ENCODE measurements around the gene MCRS1.

MCRS1 gene

DNA sequence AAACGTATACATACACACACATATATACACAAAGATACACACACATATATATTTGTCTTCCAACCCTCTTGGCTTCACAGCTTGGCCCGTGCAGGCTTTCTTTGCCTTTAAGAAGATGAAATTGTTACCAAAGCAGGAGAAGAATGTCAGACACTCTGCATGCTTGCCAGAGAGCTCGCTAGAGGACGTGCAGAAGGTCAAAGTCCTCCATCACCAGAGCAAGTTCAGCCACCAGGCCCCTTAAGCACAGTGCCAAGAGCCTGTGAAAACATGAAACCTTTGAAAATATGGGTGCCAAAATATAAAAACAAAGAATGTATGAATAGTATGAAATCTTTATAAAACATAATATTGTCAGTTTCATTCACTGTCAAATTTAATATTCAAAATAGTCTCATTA lies 14.9 kb upstream of the MCRS1 start:
- DNase-seq (ENCODE audit: low read depth in 2 of 3, low spot score in 2 of 3): no peak

DNA sequence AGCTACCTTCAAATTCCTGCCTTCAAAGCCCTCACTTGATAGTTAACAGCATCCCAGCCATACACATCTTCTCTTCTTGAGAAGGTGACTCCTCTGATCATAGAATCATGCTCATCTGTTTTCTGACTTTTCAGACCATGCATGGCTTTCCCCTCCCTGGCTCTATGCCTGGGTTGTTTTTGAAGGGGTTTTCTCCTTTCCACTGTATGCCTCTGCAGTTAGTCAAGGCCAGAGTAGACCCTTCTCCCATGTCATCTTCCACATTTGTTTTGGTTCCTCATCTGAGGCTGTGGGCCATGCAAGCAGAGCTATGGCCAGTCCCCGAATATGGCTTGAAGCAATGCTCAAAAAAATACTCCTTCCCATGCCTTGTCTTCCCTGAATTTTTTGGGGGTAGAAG lies 14.3 kb upstream of the MCRS1 start:
- no peak for DNase-seq (ENCODE audit: low read depth in 2 of 3, low spot score in 2 of 3)

DNA sequence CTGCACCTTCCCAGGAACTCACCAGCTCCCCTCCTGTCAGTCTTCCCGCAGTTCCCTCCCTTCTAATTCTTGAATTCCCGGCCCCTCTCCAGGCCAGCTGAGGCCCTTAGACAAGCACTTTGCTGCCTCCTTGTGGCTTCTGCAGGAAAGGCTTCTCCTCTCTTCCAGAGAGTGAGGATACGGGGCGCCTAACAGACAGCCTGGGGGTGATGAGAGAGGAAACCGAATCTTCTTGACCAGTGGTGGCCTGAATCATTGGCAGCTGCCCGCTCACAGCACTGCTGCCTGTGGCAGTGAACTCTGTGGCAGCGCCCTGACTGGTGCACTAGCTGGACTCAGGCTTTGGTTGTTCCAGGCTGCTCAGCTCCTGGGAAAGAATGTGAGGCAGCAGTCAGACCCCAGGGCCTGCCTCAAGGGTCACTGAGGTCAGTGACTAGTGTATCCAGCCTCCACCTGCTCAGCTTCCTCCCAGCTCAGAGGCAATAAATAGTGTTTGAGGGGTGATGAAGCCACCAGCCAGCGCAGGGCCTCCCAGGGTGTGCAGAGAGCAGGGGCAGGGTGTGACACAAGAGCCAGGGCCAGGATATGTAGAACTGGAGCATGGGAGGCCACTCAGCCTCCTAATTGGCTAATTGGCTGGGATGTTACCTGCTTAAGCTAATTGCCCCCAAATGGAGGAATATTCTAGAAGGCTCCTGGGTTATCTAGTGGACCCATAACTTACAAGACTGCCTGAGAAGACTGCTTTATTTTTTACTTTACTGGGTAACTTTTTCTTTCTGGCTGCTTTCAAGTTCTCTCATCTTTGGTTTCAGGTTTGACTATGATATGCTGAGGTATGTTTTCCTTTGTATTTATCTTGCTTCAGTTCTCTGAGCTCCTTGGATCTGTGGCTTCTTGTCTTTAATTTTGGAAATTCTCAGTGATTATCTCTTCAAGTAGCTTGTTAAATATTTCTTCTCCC lies 12.9 kb upstream of the MCRS1 start:
- DNase-seq (ENCODE audit: low read depth in 2 of 3, low spot score in 2 of 3): peak; percentile 11 to 32 (median 27)

DNA sequence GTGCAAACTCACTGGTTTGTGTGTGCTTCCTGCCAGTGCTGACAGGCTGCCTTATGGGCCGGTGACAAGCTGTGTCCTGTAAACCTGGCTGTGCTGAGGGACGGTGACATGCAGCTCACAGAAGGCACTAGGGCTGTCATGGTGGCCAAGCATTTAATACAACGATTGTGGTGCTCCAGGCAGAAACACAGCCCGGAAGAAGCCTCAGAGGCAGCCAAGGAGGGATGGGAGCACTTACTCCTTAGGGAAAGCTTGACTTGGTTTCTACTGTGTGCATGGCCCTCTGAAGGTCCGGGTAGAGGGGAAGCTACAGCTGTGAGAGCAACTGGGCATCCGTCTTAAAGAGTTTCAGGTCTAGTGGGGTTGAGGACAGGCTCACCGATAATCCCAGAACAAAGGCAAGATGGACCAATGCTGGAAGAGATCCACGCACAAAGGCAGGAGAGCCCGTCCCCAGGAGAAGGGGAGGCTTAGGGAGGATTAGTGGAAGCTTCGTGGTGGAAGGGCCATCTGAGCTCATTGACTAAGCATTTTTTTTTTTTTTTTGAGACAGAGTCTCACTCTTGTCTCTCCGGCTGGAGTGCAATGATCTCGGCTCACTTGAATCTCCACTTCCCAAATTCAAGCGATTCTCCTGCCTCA lies 10.7 kb upstream of the MCRS1 start:
- DNase-seq (ENCODE audit: low read depth in 2 of 3, low spot score in 2 of 3): no peak

DNA sequence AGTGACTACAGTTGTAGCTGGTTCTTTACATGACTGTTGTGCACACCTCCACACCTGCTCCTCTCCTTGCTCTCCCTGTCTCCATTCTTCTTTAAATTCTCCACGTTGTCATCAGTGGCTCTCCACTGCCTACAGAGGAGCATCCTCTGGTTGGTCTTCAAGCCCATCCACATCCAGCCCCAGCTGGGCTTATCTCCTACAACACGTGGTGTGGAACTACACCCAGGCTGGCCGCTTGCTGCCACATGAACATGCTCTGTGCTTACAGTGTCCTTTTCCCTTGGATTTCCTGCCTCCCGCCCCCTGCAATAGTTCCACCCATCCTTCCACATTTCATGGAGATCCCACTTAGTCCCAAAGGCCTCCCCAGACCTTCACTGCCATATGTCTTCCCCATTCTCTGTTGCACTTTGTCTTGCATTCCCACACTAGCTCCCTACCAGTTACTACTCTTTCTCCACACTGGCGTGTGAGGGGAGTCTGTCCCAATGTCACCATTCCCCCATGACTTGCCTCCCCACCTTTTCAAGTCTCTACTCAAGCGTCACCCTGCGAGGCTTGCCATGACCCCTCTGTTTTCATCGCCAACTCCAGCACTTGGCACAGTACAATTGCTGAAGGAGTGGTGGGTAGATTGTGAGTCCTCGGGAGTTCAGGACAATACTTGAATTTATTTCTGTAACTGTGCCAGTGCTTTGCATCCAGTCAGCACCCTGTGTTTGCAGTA lies 9.8 kb upstream of the MCRS1 start:
- DNase-seq (ENCODE audit: low read depth in 2 of 3, low spot score in 2 of 3): no peak

DNA sequence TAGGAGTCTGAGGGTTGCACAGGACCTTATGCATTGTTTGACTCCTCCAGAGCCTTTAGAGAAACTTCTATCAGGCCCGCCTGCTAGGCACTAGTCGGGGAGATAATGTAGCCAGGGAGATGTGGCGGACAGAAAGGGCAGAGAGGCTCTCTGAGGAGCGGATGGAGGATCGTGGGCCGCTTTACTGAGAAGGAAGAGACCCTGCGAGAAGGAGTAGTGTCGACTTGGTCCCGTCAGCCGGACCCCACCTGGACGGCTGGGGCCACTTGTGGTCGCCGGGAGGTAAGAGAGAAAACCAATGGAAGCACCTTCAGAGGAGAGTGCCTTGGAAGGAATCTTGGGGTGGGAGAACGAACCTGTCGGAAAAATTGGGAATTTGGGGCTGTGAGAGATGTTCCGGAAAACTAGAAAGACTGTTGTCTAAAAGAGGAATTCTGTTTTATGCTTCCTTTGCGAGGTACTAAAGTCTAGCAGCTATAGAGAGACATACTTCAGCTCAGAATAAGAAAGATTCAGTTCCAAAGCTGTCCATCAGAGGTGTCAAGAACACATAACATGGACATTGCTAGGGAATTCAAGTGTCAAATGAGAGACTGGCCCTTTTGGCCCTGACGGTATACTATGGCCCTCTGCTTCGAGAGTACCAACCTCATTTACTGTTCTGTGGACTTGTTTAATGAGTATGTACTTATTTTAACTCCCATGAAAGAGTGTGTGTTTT lies 660 bp upstream of the MCRS1 start:
- no peak for DNase-seq (ENCODE audit: low read depth in 2 of 3, low spot score in 2 of 3)

DNA sequence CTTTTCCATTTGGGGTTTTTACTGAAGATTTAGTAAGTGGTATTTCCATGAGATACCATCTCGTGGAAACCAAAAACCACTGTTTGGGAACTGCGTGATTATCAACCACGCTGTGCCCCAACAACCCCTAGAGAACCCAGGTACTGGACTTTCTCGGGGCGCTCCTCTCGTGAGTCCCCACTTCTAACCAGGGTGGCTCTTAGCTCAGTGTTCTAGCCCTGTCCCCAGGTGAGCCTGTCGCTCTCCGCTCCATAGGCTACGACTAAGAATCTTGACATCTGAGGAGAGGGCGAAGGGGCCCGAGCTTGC lies 686 bp downstream of the MCRS1 start:
- no peak for DNase-seq (ENCODE audit: low read depth in 2 of 3, low spot score in 2 of 3)

DNA sequence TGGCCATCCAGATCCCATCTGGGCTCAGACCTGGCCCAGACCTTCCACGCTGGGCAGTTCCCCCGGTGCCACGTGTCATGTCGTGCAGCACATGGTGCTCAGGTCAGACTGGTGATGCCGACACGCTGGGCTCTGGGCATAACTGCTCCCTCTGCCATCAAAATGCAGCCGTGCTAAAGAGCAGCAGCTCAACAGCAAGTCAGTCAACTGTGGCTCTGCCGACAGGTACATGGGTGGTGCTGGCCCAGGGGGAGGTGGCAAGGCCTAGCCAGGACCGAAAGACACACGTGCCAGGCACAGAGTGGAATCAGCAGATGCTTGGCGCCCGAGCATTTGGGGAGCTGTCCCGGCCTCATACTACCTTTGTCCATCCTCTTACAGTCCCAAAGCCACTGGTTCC lies 1.6 kb downstream of the MCRS1 start:
- DNase-seq (ENCODE audit: low read depth in 2 of 3, low spot score in 2 of 3): no peak

DNA sequence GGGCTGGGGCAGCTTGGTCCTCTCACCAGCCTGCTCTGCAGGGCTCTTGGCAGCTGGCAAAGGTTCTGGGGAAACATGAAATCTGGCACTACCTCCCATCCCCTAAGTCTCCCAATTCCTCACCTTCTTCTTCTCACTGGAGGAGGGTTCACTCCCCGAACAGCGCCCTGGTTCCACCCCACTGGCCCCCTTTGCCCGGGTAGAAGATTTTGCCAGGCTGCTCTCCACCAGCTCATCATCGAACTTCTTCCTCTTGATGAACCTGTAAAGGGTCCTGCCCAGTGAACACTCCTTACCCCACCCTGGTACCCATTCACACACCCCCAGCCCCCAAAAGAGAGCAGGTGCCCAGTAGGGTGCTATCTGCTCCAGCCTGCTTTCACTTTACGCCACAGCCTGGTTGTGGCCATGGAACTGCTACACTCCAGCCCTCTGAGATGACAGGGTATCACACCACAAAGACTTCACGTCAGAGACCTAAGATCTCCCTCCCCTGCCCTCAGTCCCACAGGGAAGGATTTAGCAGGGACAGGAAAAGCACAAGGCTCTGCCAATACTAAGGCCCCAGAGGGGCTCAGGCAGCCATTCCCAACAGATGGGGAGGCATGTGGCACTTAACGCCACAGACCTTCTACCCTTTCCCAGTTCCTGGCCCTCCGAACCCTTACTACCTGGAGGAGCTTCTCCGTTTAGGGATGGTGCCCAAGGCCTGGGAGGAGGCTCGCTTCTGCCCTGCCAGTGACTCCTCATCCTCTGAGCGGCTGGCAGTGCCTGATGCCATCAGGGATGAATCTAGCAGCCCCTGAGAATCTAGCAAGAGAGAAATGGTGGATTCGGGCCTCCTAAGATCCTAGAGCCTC lies 2.3 kb downstream of the MCRS1 start:
- no peak for DNase-seq (ENCODE audit: low read depth in 2 of 3, low spot score in 2 of 3)

DNA sequence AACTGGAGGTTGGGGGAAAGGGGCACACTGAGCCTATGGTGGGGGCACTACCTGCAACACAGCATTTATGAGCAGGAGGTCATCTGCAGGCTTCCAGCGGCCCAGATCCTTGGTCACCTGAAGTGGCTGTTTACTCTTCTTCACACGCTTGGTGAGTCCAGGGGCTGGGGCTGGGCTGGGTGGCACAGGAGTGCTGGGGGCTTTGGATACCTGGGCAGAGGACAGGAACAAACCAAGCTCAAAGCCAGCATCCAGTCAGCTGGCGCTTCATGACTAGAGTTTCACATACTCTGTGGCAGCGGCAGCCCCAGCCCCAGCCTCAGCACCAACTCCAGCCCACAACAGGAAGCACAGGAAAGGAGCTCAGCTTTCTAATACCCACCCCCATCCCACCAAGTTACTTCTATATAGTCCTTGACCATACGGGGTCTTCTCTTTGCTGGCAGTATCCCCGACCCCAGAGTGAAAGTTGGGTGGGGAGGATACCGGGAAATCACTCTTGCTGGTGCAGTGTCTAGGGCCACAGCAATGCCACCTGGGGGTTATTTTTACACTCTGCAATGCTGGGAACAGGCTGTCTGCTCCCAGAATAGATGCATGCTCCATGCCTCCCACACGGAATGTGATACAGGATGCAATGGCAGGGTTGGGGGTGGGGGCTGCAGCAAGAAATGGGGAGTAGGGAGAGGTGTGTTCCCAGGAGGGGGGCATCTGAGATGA lies 3.1 kb downstream of the MCRS1 start:
- no peak for DNase-seq (ENCODE audit: low read depth in 2 of 3, low spot score in 2 of 3)

DNA sequence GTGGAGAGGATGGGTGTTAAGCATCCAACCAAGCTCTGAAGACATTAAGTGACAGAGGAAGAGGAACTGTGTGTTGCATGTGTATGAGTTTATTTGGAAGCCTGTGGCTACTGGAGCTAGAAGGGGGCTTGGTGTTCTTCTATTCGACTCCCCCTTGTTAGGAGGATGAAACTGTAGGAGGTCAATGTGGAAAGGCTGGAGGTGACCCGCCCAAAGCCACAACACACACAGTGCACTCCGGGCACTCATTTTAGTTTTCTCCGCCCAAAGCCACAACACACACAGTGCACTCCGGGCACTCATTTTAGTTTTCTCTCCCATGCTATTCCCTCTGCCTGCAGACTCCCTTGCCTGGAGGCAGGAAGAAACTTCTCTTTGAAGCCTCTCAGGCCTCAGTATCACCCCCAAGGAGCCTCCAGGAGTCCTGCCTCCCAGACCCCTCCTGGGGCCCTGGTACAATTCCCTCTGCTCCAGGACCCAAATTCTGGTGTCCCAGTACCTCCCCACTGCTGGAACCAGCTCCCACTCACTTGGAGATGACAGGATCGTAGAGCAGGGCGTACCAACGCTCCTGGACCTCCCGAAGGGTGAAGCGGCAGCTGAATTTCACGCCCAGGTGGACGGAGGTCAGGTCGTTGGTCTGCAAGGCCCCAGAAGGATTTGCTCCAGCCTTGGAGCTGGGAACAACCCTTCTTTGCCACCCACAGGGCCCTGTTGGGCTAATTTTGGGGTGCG lies 3.8 kb downstream of the MCRS1 start:
- DNase-seq (ENCODE audit: low read depth in 2 of 3, low spot score in 2 of 3): no peak

DNA sequence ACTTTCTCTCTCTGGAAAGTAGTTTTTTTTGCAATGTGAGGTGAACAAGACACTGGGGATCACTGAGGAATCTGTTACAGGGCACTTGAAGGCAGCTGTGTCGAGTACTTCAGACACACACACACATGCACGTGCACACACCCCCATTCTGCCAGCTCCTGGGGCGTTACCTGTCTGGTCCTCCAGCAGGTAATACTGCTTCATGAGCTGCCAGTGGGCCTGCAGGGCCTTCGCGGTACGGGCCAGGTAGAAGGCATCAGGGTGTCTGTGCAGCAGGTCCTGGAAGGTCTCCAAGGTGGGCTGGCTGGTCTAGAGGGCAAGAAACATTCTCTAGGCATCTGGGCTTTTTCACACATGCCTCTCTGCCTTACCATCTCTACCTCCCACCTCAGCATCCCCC lies 5.1 kb downstream of the MCRS1 start:
- DNase-seq (ENCODE audit: low read depth in 2 of 3, low spot score in 2 of 3): no peak

DNA sequence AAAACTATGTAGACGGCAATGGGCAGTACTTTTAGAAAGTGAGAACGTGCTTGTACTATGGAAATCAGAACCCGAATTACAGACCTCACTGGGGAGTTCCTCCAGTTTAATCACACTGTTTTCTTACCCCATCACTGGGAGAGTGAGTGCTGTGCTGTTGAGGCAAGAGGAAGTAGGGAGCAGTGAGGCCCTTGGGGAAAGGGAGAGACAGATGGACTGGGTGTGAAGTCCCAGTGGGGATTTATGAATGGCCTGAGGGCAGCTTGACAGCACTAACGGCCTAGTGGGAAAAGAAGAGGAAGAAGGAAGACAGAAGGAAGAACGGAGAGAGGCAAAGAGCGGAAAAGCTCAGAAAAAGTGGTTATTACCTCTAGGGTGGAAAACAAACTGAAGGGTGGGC lies 5.7 kb downstream of the MCRS1 start:
- no peak for DNase-seq (ENCODE audit: low read depth in 2 of 3, low spot score in 2 of 3)

DNA sequence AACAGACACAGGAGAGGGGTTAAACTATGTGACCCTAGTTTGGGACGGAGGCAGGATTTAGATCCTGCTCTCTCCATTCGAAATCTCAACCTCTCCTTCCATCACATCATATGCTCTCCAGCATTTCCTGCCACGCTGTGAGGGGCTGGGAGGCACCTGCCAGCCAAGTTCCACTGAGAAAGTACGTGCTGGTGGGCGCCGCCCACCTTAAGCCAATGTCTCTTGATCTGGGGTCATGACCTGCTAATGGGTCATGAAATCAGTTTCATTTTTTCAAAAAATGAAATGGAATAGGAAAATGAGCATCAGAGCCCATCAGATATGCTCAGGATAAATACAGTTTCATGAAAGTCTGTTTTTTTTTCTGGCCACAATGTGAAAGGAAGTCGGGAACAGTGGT lies 7.2 kb downstream of the MCRS1 start:
- DNase-seq (ENCODE audit: low read depth in 2 of 3, low spot score in 2 of 3): no peak

DNA sequence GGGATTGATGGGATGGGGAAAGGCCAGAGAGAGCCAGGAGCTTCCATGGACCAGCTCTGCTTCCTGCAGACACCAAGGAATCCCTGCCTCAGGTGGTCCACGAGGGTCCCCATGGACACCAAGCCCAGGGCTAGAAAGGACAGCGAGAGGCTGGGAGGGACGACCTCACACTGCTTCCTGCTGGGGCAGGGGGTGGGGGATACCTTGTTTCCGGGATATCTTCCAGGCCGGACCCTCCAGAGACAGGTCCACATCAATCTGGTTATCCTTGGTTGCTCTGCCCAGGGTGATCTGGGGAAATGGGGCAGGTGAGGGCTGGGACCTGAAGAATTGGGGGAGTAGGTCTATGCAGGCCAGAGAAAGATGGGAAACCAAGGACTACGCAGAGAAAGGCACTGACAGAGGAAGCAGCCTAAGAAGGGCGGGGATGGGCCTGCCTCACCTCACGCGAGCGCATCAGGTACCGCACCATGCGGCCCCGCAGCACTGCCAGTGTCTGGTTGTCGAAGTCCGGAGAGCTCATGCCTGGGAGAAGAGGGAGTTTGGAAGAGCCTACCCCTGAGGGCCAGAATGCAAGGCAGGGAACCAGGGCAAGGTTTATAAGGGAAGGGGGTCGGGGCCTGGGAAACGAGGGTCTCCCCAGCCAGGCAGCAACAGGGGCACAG lies 8.8 kb downstream of the MCRS1 start:
- no peak for DNase-seq (ENCODE audit: low read depth in 2 of 3, low spot score in 2 of 3)

DNA sequence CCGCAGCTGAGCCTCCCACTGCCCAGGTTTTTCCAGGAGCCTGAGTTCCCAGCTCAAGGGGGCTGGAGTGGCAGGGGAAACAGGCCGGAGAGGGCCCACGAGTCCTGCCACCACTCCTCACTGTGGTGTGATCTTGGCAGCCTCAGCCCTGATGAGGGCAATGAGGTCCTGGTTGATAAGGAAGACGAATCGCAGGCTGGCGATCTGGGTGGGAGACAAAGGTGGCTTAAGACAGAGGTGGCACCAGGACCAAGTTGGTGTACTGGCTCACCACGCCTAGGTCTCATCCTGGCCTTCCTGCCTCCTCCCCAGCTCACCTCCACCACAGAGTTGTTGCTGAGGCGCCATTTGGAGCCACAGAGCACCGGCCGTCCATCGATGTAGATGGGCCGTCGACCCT lies 9.4 kb downstream of the MCRS1 start:
- DNase-seq (ENCODE audit: low read depth in 2 of 3, low spot score in 2 of 3): no peak

DNA sequence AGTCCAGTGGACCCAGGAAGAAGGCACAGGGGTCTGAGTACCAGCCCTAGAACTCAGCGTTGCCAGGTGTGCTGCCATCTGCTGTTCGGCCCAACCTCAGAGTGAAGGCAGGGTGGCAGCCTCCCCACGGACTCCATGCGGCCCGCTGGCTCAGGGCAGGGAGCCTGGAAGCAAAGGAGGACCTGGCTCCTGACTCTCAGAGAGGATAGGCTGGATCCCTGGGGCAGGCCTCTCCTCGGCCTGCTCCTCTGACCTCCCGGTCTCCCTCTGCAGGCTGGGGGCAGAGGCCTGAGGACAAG lies 10.1 kb downstream of the MCRS1 start:
- DNase-seq (ENCODE audit: low read depth in 2 of 3, low spot score in 2 of 3): no peak

DNA sequence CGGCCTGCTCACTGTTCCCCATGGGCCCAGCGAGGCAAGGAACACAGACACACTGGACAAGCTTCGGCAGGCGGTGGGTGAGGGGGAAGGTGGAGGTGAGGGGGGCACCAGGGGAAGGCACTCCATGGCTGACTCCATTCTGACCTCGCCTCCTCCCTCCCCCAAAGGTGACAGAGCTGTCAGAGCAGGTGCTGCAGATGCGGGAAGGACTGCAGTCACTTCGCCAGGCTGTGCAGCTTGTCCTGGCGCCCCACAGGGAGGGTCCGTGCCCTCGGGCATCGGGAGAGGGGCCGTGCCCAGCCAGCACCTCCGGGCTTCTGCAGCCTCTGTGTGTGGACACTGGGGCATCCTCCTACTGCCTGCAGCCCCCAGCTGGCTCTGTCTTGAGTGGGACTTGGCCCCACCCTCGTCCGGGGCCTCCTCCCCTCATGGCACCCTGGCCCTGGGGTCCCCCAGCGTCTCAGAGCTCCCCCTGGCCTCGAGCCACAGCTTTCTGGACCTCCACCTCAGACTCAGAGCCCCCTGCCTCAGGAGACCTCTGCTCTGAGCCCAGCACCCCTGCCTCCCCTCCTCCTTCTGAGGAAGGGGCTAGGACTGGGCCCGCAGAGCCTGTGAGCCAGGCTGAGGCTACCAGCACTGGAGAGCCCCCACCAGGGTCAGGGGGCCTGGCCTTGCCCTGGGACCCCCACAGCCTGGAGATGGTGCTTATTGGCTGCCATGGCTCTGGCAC lies 10.6 kb downstream of the MCRS1 start:
- no peak for DNase-seq (ENCODE audit: low read depth in 2 of 3, low spot score in 2 of 3)

Data from activated CD8-positive, alpha-beta memory T cell treated with anti-CD3 and anti-CD28 coated beads for 48 hours (primary cell).